HEK293T (cell line): Measurements from ENCODE around the gene BPIFB4.
"Not testable (repeated sequence)": the region's sequence is repeated elsewhere in the genome, so short reads cannot be mapped to it uniquely, and the experiment has no call there.

ENCODE experiments used
- BHLHE40 ChIP-seq: fragments of 450-650 bp; IDR thresholded peaks from 2 replicates; pipeline ENCODE4 v1.6.1; 2016; ENCODE audit warnings: mild to moderate bottlenecking, moderate library complexity, borderline replicate concordance
- CTBP1 ChIP-seq: fragments of 450-650 bp; IDR thresholded peaks from 2 replicates; pipeline ENCODE4 v1.6.1; 2016; ENCODE audit warnings: borderline replicate concordance
- FOXK2 ChIP-seq: fragments of 450-650 bp; IDR thresholded peaks from 2 replicates; pipeline ENCODE4 v1.6.1; 2016; ENCODE audit warnings: mild to moderate bottlenecking
- FOXM1 ChIP-seq: fragments of 450-650 bp; IDR thresholded peaks from 2 replicates; pipeline ENCODE4 v1.6.1; 2017; ENCODE audit warnings: mild to moderate bottlenecking, borderline replicate concordance
- L3MBTL2 ChIP-seq: fragments of 450-650 bp; conservative IDR thresholded peaks from 2 replicates; pipeline ENCODE4 v1.6.1; 2016; ENCODE audit warnings: mild to moderate bottlenecking
- NFRKB ChIP-seq: fragments of 450-650 bp; IDR thresholded peaks from 2 replicates; pipeline ENCODE4 v1.6.1; 2016; ENCODE audit warnings: mild to moderate bottlenecking, moderate library complexity
- SP1 ChIP-seq: fragments of 450-650 bp; IDR thresholded peaks from 2 replicates; pipeline ENCODE4 v1.6.1; 2017
- TARDBP ChIP-seq: fragments of 450-650 bp; IDR thresholded peaks from 2 replicates; pipeline ENCODE4 v1.6.1; 2016

DNA sequence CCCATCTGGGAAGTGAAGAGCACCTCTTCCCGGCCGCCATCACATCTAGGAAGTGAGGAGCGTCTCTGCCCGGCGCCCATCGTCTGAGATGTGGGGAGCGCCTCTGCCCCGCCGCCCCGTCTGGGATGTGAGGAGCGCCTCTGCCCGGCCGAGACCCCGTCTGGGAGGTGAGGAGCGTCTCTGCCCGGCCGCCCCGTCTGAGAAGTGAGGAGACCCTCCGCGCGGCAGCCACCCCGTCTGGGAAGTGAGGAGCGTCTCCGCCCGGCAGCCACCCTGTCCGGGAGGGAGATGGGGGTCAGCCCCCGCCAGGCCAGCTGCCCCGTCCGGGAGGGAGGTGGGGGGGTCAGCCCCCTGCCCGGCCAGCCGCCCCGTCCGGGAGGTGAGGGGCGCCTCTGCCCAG lies 36.1 kb downstream of the BPIFB4 start:
- TF ChIP-seq FOXM1, NFRKB, FOXK2, BHLHE40, SP1, CTBP1, L3MBTL2, TARDBP: not testable (repeated sequence)
